GM18511 (cell line): ENCODE data around the gene FBXO10.
"Not testable (repeated sequence)": the region's sequence is repeated elsewhere in the genome, so short reads cannot be mapped to it uniquely, and the experiment has no call there.

ENCODE experiments used
- ATAC-seq: cut with Tn5 transposase; IDR thresholded peaks from one replicate; pipeline ENCODE4 v1.9.1; 2021; ENCODE audit warnings: mild to moderate bottlenecking, moderate library complexity; ENCODE audit not compliant: unreplicated experiment

Gene FBXO10

DNA sequence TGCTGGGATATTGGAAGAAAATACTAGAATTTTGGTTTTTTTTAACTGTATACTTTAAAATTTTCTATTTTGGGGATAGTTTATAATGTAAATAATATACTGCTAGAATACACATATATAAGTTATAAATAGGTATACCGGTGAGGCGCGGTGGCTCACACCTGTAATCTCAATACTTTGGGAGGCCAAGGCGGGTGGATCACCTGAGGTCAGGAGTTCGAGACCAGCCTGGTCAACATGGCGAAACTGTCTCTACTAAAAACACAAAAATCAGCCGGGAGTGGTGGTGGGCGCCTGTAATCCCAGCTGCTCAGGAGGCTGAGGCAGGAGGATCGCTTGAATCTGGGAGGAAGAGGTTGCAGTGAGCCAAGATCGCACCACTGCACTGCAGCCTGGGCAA lies 61.8 kb downstream of the FBXO10 start:
- not testable (repeated sequence) for ATAC-seq

DNA sequence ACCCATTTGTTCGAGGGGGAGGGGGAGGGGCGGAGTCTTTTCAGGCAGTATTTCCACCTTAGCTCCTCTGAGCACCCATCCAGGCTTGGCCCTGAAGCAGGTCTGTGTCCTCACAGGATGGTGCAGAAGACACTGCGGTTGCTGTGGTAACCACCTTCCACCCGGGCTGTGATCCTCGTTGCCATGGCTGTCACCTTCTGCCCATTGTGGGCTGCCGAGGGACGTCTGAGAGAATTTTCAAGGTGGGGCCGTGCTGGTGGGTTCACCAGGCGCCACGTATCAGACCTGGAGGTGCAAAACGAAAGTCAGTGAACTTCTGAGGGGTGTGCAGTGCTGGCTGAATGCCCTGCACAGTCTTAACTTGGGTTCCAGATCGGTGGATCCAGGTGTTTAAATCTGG lies 63.7 kb downstream of the FBXO10 start:
- ATAC-seq: no peak

DNA sequence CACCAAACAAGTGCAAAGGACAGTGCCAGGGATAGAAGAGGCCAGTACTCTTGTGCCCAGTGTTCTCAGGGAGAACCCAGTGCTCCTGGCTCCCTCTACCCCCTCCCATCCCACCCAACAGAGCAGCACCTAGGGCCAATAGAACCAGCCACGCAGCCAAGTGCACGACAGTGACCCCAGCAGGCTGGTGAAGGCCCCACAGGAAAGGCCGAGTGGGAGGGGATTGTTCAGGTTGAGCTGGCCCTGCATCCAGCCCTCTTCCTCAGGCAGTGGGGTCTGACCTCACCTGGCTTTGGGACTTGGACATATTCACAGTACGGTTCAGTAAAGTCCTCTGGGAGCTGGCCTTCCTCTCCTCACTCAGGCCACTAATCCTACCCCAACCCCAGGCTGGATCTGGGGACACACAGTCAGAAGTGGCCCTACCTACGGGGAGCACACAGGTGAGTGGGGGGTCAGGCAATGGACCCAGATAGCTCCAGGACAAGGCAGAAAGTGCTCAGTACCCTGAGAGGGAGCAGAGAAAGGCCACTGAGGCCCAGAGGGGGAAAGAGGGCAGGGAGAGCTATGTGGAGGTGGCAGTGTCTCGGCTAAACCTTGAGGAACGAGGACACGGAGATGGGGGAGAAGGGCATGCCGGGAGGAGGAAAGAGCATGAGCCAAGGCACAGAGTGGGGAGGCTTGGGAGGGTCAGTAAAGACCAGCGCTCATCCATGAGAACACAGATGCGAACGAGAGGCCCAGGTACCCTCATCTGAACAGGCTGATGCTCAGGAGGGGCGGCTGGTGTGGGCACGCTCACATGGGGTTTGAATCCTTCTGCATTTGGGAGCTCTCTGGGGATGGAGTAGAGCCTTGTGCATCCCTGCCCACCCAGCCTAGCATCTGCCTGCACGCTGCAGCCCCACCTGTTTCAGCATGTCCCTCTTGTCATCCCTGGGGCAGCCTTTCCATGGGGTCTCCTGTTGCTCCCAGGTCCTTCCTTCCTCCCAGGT lies 64.9 kb downstream of the FBXO10 start:
- peak; percentile 64 for ATAC-seq

DNA sequence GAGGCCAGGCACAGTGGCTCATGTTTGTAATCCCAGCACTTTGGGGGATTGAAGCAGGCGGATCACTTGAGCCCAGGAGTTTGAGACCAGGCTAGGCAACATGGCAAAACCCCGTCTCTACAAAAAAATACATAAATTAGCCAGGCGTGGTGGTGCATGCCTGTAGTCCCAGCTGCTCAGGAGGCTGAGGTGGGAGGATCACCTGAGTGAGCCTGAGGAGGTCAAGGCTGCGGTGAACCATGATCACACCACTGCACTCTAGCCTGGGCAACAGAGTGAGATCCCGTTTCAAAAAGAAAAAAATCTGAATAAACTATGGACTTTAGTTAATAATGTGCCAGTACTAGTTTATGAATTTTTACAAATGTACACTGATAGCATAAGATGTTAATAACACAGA lies 66.1 kb downstream of the FBXO10 start:
- ATAC-seq: not testable (repeated sequence)

DNA sequence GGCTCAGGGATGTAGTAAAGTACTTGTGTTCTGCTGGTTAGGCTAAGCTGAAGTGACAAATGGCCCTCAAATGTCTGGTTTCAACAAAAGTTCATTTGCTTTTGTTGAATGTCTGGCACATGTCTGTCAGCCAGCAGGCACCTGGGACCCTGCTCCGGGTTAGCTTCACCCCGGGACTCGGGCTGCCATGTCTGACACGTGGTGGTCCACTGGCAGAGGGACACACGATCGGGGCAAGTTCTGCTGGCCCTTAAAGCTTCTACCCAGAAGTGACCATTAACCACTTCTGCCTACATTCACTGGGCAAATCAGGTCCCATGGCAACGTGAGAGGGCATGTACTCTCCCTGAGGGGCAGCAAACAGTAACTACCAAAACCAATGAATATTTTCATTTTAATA lies 66.6 kb downstream of the FBXO10 start:
- ATAC-seq: no peak

DNA sequence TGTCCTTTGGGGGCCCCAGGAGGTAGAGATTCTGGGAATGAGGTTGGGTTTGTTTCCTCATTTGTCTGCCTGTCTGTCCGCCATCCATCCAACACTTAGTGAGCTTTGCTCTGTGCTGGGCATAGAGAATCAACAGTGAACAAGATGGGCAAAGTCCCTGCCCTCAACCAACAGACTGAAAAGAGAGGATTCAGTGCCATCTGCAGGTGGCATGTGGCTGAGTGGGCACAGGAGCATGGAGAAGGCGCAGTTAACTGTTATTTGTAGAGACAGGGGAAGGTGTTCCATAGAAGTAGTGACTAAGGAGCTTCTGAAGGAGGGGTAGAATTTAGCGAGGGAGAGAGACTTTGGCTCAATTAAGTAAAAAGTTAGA lies 67.4 kb downstream of the FBXO10 start:
- no peak for ATAC-seq

DNA sequence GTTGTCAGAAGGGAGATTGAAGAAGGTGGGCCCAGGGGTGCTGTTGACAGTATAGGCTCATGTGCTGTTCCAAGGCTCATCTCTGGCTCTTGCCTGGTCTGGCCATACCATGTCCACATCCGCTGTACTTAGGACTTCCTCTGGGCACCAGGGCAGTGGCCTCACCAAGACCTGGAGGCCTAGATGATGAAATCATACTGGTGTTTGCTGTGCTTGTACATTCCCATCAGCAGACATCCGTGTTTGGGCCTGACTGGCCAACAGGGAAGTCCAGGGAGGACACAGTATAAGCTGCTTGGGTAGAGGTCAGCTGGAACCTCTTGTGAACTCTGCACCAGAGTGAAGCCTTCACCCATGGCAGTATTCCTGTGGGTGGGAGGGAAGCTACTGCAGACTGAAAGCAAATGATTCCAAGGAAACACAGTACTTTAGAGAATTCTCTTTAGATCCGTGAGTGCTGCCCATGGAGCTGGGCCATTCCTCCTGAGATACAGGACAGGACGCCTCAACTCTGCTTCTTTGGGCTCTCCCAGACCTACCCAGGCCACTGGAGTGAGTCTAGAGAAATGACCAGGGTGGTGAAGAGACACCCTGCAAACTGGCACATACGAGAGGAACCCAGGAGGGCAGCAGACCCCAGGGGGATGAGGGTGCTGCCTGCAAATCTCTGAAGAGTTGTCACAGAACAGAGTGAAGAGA lies 67.9 kb downstream of the FBXO10 start:
- no peak for ATAC-seq

DNA sequence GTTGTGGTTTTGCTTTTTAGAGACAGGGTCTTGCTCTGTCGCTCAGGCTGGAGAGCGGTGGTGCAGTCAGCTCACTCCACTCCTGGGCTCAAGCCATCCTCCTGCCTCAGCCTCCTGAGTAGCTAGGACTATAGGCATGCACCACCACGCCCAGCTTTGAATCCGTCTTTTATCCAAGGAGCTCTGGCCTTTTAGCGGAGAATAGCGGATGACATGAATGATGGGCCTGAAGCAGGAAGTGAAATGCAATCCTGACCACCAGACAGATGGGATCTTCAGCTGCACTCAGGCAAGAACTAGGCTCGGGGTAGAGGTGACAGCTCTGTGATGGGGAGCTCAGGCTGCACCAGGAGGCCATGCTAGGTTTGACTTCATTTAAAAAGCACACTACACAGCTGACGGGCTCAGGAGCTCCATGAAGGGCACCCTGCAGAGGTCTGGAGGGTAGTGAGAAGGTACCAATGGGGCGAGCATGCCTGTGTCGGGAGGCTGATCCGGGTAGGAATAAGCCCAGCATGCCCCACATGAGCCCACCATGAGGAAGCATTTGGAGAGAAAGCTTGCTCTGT lies 68.5 kb downstream of the FBXO10 start:
- ATAC-seq: no peak

DNA sequence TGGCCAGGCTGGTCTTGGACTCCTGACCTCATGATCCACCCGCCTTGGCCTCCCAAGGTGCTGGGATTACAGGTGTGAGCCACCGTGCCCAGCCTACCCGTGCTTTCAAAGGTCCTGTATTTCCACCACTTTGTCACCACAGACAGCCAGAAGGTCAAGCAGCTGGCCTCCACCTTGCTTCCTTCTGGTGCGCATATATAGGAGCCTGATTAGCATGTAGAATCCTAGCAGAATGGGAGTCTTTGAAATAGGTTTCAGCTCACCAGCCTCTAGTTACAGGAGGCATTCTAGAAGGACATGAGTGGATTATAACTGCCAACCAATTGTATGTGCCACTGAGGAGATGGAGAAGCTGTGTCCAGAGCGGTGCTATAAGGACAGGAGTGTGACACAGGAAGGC lies 71.6 kb downstream of the FBXO10 start:
- no peak for ATAC-seq

DNA sequence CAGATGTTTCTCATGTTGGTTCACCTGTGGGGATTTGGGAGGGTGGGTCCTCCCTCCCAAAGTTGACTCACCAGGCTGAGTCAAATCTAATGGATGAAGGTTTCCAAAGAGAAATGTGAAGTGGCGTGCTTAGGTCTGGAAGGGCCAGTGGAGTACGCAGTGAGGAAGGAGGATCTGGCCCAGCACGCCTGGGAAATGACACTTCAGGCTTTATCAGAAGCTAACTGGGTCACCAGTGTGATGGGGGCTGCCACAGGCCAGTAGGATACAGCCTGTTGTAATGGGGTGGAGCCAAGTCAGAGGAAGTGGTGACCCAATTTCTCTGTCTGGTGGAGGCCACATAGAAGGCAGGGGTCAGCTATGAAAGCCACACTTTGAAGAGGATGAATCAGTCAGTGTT lies 72.4 kb downstream of the FBXO10 start:
- no peak for ATAC-seq

DNA sequence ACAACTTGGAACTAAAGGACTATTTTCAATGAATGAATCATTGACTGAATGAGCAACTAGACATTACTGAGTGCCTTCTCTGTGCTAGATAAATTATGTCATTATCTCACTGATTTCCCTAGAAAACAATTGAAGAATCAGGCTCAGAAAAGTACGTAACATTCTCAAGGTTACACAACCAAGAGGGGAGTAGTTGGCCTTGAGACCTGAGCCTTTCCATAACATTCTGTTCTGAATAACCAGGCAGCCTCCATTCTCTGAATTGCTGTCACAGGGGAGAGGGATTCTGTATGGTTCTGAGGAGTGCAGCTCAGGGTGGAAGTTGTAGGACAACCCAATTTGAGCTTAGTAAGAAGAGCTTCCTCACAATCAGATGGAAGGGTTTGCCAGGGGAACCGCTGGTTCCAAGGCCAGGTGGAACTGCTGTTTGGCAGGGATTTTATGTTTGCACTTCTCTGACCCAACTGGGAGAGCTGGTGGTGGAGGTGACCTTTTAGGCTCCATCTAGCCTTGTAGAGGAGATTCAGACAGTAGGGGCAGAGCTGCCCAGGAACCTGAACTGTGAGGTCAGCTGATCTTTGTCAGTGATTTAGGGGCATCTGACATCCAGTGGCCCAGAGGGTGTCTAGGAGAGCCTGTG lies 74.1 kb downstream of the FBXO10 start:
- ATAC-seq: no peak

DNA sequence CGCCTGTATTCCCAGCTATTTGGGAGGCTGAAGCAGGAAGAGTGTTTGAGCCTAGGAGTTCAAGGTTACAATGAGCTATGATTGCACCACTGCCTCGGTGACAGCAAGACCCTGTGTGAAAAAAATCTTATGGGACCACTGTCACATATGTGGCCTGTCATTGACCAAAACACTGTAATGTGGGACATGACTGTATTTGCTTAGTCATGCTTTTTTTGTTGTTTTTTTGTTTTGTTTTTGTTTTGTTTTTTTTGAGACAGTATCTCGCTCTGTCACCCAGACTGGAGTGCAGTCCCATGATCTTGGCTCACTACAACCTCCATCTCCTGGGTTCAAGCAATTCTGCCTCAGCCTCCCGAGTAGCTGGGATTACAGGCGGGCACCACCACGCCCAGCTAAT lies 76.9 kb downstream of the FBXO10 start:
- no peak for ATAC-seq

DNA sequence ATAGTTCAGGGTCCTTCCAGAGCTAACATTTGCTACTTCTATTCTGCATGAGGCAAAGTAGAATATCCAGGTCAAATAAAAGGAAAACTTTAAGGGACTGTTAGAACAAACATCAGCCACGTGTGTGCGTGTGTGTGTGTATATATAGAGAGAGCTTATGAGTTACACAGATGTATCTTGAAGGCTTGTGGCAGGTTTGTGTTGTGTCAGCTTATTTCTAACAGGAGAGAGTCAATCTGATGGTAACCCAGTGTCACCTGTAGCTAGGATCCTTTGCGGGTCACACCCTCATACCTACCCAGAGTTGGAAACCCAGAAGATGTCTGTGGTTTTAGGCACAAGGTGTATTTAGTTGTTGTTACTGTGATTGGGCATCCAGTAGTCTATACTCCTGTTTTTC lies 77.7 kb downstream of the FBXO10 start:
- ATAC-seq: no peak

DNA sequence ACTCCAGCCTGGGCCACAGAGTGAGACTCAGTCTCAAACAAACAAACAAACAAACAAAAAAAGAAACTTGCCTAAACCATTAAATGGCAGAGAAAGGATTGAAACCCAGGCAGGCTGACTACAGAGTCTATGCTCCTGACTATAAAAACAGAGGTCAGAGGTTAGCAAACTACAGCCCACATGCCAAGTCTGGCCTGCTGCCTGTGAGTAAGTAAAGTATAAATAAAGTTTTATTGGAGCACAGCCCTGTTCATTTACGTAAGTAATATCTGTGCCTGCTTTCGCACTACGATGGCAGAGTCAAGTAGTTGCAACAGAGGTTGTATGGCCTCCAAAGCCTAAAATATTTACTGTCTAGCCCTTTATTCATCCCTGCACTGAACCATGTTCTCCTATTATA lies 78.9 kb downstream of the FBXO10 start:
- no peak for ATAC-seq

DNA sequence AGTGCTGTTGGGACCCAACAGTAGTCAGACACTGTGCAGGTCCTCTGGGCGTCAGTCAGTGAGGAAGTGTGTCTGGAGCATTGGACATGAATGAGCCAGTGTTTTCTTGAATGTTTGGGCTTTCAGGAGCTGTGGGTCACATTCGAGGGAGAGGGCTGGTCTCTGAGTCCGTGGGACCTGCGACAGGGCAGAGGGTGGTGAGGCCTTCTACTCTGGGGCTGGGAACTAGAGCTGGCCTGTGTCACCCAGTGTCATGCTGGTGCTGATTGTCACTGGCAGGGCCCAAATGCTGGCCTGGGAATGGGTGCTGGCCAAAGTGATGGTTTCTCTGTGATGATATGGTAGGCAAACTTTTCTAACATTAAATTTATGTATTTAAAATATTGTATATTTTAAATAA lies 80.2 kb downstream of the FBXO10 start:
- no peak for ATAC-seq

DNA sequence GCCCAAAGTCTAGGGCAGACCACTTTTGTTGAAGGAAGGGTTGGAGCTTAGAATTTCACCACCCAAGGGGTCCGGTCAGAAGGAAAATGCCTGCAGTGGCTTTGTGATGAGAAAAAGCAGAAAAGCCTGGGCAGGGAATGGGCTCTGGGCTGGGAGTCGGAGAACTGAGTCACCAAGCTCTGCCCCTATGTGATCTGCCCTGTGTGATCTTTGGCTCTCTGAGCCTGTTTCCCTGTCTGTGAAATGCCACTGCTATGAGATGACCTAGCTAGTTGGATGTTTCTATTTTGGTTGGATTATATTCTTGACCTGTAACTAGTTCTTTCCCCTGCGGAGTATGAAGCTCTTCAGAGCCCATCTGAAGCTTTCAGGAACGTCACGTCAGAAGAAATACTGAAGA lies 80.6 kb downstream of the FBXO10 start:
- ATAC-seq: no peak

DNA sequence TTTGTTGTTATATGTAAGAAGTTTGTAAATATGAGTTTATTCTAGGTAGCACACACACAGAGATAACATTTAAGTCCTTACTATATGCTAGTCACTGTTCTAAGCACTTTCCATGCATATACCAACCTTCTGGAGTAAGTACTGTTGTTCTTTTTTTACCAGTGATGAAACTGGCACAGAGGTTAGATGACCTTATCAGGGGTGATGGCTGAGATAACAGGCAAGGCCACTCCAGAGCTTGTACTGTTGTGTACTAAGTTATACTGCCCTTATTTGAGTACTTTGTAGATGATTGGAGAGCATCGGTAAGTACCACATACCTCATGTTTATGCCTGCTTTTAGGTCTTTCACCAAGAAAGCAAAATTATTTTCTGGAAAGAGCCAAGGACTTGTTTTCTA lies 84.2 kb downstream of the FBXO10 start:
- no peak for ATAC-seq

DNA sequence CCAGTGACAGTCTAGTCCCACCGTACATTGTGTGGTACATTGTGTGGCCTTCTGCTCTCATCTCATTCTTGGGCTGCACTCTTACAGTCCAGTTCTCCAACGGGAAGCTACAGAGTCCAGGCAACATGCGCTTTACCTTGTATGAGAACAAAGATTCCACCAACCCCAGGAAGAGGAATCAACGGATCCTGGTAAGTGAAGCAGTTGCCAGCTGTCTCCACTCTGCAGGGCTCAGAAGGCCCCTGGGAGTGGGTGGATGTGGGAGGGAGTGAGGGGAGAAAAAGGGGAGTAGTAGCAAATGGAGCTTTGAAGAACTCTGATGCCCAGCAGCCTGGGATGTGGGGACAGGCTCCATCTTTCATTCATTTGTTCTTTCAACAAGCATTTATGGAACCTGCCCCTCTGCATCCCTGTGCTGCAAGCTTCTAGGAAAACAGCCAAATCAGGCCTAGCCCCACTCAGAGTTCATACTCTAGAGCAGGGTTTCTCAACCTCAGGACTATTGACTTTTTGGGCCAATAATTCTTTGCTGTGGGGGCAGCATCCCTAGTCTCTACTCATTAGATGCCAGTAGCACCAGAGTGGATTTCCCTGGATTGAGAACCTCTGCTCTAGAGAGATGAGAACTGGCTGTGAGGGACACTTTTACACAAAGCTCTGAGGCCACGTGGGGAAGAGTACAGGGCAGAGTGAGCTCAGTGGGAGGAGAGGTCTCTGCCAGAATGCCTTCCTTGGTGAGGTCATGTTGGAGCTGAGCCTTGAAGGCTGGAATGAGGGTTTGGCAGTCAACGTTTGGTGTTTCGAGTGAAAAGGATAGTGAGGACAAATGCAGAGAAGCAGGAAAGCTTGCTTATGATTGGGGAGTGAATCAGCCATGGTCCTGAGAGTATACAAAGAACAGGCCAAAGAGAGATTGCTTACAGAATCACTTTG lies 89.3 kb downstream of the FBXO10 start:
- no peak for ATAC-seq

DNA sequence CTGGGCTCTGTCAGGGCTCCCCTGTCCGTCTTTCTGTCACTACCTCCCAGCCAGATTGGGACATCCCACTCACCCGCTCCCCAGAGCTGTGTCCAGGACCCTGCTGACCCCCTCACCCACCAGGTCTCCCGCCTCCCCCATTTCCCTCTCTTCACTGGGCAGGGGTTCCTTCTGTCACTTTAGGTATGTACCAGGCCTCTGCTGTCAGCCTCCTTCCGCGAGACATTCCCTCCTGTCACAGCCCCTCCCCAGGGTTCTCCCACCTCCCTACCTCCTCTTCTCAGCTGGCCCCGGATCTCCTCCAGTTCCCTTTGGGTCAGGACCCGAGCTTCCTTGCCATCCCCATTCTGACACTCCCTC lies 89.9 kb downstream of the FBXO10 start:
- no peak for ATAC-seq
